Measurements from ENCODE around the gene NKIRAS2. TPM values are rescaled to one million over a fixed set of nuclear protein-coding genes. Genes with fewer than 3 reads are reported as not detected.
A peak's percentile ranks its signal among the peaks of the same experiment; 100 is the strongest.

NKIRAS2 gene
- total and polyA plus RNA-seq, 8 donors = 6.5 to 14.7 (median 11.6) TPM

- 89 to 91% methylated on average over 3 of the region's 3 CpGs for WGBS, 2 donors
- intact Hi-C loops (cut with DNase I) = no loop called here
- Histone ChIP-seq H3K4me1 (peaks cover 0 to 3% (median 0%) of the 10 kb centered on the region in 3 donors), H3K9me3 (no peaks in the 10 kb centered on the region), H3K27me3 (no peaks in the 10 kb centered on the region), H3K4me3 (no peak overlapping the region), H3K27ac (no peak overlapping the region), H3K36me3 (peaks cover 6 to 74% (median 40%) of the 10 kb centered on the region in 3 donors)
- FAIRE-seq = no peak
- no peak for DNase-seq
- no peak for ATAC-seq
- no peak for TF ChIP-seq CTCF (IDR thresholded peaks at IDR 0.05)
Measured at GRCh38 chr17:41992576-41992975, 27.3 kb upstream of the NKIRAS2 start.

- ATAC-seq (no peak), FAIRE-seq (no peak), DNase-seq (no peak)
- no peak overlapping the region for H3K4me3 ChIP-seq
- intact Hi-C loops (cut with DNase I) = no loop called here
- peaks cover 7 to 60% (median 36%) of the 10 kb centered on the region in 3 donors for H3K36me3 ChIP-seq
- WGBS, 2 donors = 93% methylated on average over 2 of the region's 2 CpGs
- no peaks in the 10 kb centered on the region for H3K4me1 ChIP-seq
- H3K27me3 ChIP-seq = no peaks in the 10 kb centered on the region
- TF ChIP-seq CTCF (IDR thresholded peaks at IDR 0.05) = no peak
- H3K9me3 ChIP-seq = no peaks in the 10 kb centered on the region
- H3K27ac ChIP-seq = no peak overlapping the region
Measured at GRCh38 chr17:41996855-41997164, 23.1 kb upstream of the NKIRAS2 start.

- Histone ChIP-seq H3K27ac (no peak overlapping the region), H3K9me3 (no peaks in the 10 kb centered on the region), H3K4me3 (no peak overlapping the region), H3K36me3 (peaks cover 7 to 50% (median 27%) of the 10 kb centered on the region in 3 donors), H3K27me3 (no peaks in the 10 kb centered on the region), H3K4me1 (peaks cover 0 to 6% (median 0%) of the 10 kb centered on the region in 3 donors)
- FAIRE-seq (no peak), ATAC-seq (no peak), DNase-seq (no peak)
- intact Hi-C loops (cut with DNase I) = no loop called here
- no peak for TF ChIP-seq CTCF (IDR thresholded peaks at IDR 0.05)
- WGBS, 2 donors = 30 to 32% methylated on average over 2 of the region's 2 CpGs
Measured at GRCh38 chr17:41998497-41998896, 21.4 kb upstream of the NKIRAS2 start.

GRCh38 chr17:42000413-42001133 lies 19.3 kb upstream of the NKIRAS2 start:
- Histone ChIP-seq H3K27me3 (no peaks in the 10 kb centered on the region), H3K27ac (no peak overlapping the region), H3K4me3 (no peak overlapping the region), H3K4me1 (peaks cover 0 to 11% (median 0%) of the 10 kb centered on the region in 3 donors), H3K36me3 (peaks cover 7 to 34% (median 22%) of the 10 kb centered on the region in 3 donors), H3K9me3 (no peaks in the 10 kb centered on the region)
- FAIRE-seq = no peak
- no peak for DNase-seq
- intact Hi-C loops (cut with DNase I) = no loop called here
- 85 to 88% methylated on average over 3 of the region's 3 CpGs for WGBS, 2 donors
- ATAC-seq = peak in 3 of 4 donors; percentile 28 to 57 (median 32)
- no peak for TF ChIP-seq CTCF (IDR thresholded peaks at IDR 0.05)

GRCh38 chr17:42001729-42002128 lies 18.2 kb upstream of the NKIRAS2 start:
- Histone ChIP-seq H3K9me3 (no peaks in the 10 kb centered on the region), H3K36me3 (peaks cover 7 to 22% (median 12%) of the 10 kb centered on the region in 3 donors), H3K4me1 (peaks cover 0 to 11% (median 0%) of the 10 kb centered on the region in 3 donors), H3K27me3 (no peaks in the 10 kb centered on the region), H3K4me3 (no peak overlapping the region), H3K27ac (no peak overlapping the region)
- 84 to 95% methylated on average over 2 of the region's 2 CpGs for WGBS, 2 donors
- ATAC-seq = no peak
- no peak for DNase-seq
- FAIRE-seq = no peak
- intact Hi-C loops (cut with DNase I) = no loop called here
- no peak for TF ChIP-seq CTCF (IDR thresholded peaks at IDR 0.05)
